GM10248 (cell line): ENCODE results near the gene GRID2.

Source experiments
- CTCF ChIA-PET: fragments of 300-600 bp; sonication (Branson Sonifier 250); formaldehyde crosslinking; extraction: SDS; loops from one replicate; lab custom pipeline; 2021; ENCODE audit warnings: antibody characterized with exemption; lab: Yijun Ruan, JAX
- POLR2A ChIA-PET: fragments of 350-650 bp; sonication (Branson Sonifier 250); formaldehyde crosslinking; extraction: SDS; loops from one replicate; lab custom pipeline; 2020; ENCODE audit warnings: antibody characterized with exemption; lab: Yijun Ruan, JAX
- DNase-seq: peaks from one replicate; pipeline ENCODE4 v3.0.0; 2012; ENCODE audit errors: extremely low spot score
- CTCF ChIP-seq: IDR thresholded peaks from 2 replicates; pipeline ENCODE4 v1.5.1; 2012; ENCODE audit warnings: mild to moderate bottlenecking, low read depth; ENCODE audit errors: extremely low read depth, missing control alignments, control extremely low read depth

Gene GRID2

GRCh38 chr4:93327346-93327745, 1023.6 kb downstream of the GRID2 start:
- ChIA-PET POLR2A (no interaction called here), CTCF (no interaction called here)
- TF ChIP-seq CTCF: no peak
- DNase-seq: no peak

GRCh38 chr4:93334003-93334402, 1030.2 kb downstream of the GRID2 start:
- POLR2A ChIA-PET: no interaction called here
- DNase-seq: no peak
- CTCF ChIA-PET: no interaction called here
- TF ChIP-seq CTCF: no peak

- CTCF ChIA-PET: no interaction called here
- POLR2A ChIA-PET: no interaction called here
- no peak for DNase-seq
- TF ChIP-seq CTCF: no peak
Observed at GRCh38 chr4:93337196-93337595, 1033.4 kb downstream of the GRID2 start.

GRCh38 chr4:93342738-93343137, 1039.0 kb downstream of the GRID2 start:
- ChIA-PET POLR2A (no interaction called here), CTCF (no interaction called here)
- no peak for TF ChIP-seq CTCF
- no peak for DNase-seq

GRCh38 chr4:93346840-93347239, 1043.1 kb downstream of the GRID2 start:
- no peak for TF ChIP-seq CTCF
- ChIA-PET POLR2A (no interaction called here), CTCF (no interaction called here)
- no peak for DNase-seq

- ChIA-PET CTCF (no interaction called here), POLR2A (no interaction called here)
- TF ChIP-seq CTCF: no peak
- no peak for DNase-seq
Observed at GRCh38 chr4:93348896-93349295, 1045.1 kb downstream of the GRID2 start.

GRCh38 chr4:93351846-93352245, 1048.1 kb downstream of the GRID2 start:
- DNase-seq: no peak
- POLR2A ChIA-PET: no interaction called here
- no peak for TF ChIP-seq CTCF
- CTCF ChIA-PET: interaction anchor here (1.4 kb wide), 1 partner anchor 13 kb away, joined by 4 read pairs; no protein-coding TSS in a partner anchor
